Hematopoietic multipotent progenitor cell treated with erythropoietin and hydrocortisone succinate and interleukin-3 and kit ligand, for 15 days (in vitro differentiated cells): ENCODE data around the gene MEDAG.

Experiments
- DNase-seq: peaks from one replicate; pipeline ENCODE4 v3.0.0-alpha.2; 2015; ENCODE audit warnings: low spot score

MEDAG gene

GRCh38 chr13:30872685-30873461 lies 33.2 kb upstream of the MEDAG start:
- no peak for DNase-seq

- no peak for DNase-seq
Observed at GRCh38 chr13:30873499-30873898, 32.6 kb upstream of the MEDAG start.

- no peak for DNase-seq
Observed at GRCh38 chr13:30874111-30874510, 32.0 kb upstream of the MEDAG start.

- DNase-seq, result no peak
Observed at GRCh38 chr13:30874561-30874960, 31.5 kb upstream of the MEDAG start.

- DNase-seq, result no peak
Observed at GRCh38 chr13:30877335-30877734, 28.7 kb upstream of the MEDAG start.

- no peak for DNase-seq
Observed at GRCh38 chr13:30880151-30880855, 25.8 kb upstream of the MEDAG start.

- DNase-seq, result no peak
Observed at GRCh38 chr13:30880856-30881155, 25.3 kb upstream of the MEDAG start.

GRCh38 chr13:30881191-30881651 lies 24.9 kb upstream of the MEDAG start:
- DNase-seq, result no peak

GRCh38 chr13:30882026-30882850 lies 23.8 kb upstream of the MEDAG start:
- no peak for DNase-seq

- DNase-seq, result no peak
Observed at GRCh38 chr13:30882996-30883766, 22.9 kb upstream of the MEDAG start.

- no peak for DNase-seq
Observed at GRCh38 chr13:30884543-30884942, 21.5 kb upstream of the MEDAG start.

GRCh38 chr13:30889196-30889690 lies 16.8 kb upstream of the MEDAG start:
- no peak for DNase-seq

GRCh38 chr13:30892966-30893365 lies 13.1 kb upstream of the MEDAG start:
- no peak for DNase-seq

- DNase-seq, result no peak
Observed at GRCh38 chr13:30895773-30896172, 10.3 kb upstream of the MEDAG start.

GRCh38 chr13:30898070-30898469 lies 8.0 kb upstream of the MEDAG start:
- DNase-seq, result no peak

- DNase-seq, result no peak
Observed at GRCh38 chr13:30898678-30899241, 7.3 kb upstream of the MEDAG start.

- no peak for DNase-seq
Observed at GRCh38 chr13:30900436-30900835, 5.6 kb upstream of the MEDAG start.

GRCh38 chr13:30900952-30901749 lies 4.9 kb upstream of the MEDAG start:
- DNase-seq, result no peak

- no peak for DNase-seq
Observed at GRCh38 chr13:30904043-30904442, 2.0 kb upstream of the MEDAG start.

GRCh38 chr13:30906411-30907051 lies 460 bp downstream of the MEDAG start:
- no peak for DNase-seq
